IPS-NIHi7 (cell line): ENCODE results near the gene RGS14.

Experiments used
- DNase-seq: peaks from one replicate; pipeline ENCODE4 v3.0.0; 2012; ENCODE audit warnings: mixed read lengths; ENCODE audit errors: extremely low spot score

RGS14 gene

DNA sequence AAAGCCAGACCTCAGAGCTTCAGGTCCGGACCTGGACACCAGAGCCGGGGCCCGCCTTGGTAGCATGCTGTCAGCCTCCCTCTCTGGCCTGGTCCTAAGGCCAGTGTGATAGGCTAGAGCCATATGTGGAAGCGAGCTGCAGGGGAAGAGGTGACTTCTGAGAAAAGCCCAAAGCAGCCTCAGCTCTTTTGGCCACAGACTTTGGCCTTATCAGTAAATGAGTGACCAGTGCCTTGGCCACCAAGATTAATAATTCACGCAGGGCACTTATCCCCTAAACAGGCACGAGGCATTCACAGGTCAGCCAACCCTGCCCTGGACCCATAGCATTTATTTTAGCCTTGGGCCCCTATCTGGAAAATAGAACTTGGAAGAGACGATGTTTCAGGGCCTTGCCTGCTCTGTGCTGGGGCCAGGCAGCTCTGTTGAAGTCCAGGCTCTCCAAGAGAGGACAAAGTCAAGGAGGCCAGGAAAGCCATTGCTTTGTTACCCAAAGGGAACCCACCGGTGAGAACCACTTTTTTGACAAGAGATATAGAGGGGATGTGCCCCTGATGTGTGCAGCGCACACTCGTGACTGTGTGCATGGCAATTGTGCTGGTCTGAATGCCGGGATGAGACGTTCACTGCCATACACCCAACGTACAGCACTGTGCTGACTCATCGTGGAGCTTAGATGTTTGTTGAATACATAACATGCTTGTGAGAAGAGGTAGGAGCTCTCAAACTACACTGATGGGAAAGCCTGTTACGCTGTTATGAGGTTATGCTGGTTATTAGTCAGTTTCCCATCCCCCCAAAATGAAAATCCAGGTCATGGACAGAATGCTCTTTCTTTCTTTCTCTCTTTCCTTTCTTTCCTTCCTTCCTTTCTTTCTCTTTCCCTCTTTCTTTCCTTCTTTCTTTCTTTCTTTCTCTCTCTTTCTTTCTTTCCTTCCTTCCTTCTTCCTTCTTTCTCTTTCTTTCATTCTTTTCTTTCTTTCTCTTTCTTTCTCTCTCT lies 21.5 kb downstream of the RGS14 start:
- no peak for DNase-seq

DNA sequence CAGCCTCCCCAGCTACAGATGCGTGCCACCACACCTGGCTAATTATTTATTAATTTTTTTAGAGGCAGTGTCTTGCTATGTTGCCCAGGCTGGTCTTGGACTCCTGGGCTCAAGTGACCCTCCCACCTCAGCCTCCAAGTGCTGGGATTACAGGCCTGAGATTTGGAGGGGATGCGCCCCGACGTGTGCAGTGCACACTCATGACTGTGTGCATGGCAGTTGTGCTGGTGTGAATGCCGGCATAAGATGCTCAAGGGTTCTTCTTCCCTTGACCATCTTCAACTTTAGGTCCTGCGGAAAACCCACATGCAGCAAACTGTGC lies 23.0 kb downstream of the RGS14 start:
- no peak for DNase-seq

- DNase-seq = peak; percentile 62
Measured at GRCh38 chr5:177382423-177383029, 24.8 kb downstream of the RGS14 start.

- no peak for DNase-seq
Measured at GRCh38 chr5:177383181-177383580, 25.5 kb downstream of the RGS14 start.

- DNase-seq = no peak
Measured at GRCh38 chr5:177384134-177384533, 26.4 kb downstream of the RGS14 start, which contains the start of gene SLC34A1. Gene SLC34A1, plus strand, starts transcription at chr5:177384434. Its CDS starts 1,308 bp downstream, at chr5:177385742.

- no peak for DNase-seq
Measured at GRCh38 chr5:177385720-177386119, 28.0 kb downstream of the RGS14 start.

DNA sequence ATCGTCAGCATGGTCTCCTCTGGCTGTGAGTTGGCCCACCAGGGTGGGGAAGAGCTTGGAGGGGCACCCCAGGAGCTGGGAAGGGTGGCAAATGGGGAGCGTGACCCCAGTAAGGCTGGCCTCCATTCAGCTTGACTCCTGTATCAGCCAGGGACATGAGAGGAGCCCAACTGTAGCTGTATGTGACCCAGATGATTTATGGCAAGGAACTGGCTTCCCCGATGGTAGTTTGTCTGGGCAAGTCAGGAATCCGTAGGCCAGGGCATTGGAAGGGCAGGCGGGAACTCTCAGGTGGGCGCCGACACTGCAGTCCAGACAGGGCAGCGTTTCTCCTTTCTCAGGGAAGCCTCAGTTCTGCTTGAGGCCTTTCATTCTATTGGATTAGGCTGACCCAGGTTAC lies 28.8 kb downstream of the RGS14 start:
- DNase-seq = no peak

DNA sequence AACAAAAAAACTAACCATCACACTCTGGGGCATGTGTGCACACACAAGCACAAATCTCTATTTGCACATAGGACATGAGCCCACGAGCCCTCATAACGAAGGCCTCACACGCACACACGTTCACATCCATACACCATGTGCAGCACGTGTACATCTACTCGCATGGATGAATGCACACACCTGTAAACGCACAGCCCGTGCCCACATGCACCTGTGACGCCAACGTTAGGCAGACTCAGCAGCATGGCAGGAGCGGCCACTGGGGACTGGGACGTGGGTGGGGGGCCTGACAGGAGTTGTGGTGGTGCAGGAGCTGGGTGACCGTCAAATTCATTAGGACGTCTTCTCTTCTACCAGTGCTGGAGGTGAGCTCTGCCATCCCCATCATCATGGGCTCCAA lies 29.7 kb downstream of the RGS14 start:
- DNase-seq = no peak

DNA sequence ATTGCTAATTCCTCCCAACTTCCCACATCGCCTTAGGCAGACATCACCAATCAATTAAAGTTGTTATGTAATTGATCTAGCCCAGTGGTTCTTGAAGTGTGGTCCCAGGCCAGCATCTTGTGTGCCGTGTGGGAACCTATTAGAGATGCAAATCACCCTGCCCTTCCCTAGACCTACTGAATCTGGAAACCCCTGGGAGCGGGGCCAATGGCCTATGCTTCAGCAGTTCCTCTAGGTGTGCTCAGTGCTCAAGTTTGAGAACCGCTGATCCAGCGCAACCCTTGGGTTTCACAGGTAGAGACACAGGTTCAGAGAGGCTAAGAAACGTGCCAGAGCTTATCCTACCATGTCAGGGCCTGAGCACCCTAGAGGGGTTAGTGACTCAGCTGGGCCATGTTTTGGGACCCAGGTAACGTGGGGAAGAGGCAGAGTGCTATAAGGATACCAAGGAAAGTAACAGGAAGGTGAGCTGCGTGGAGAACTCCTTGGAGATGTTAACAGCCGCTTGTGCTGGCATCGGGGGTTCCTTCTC lies 30.9 kb downstream of the RGS14 start:
- no peak for DNase-seq

DNA sequence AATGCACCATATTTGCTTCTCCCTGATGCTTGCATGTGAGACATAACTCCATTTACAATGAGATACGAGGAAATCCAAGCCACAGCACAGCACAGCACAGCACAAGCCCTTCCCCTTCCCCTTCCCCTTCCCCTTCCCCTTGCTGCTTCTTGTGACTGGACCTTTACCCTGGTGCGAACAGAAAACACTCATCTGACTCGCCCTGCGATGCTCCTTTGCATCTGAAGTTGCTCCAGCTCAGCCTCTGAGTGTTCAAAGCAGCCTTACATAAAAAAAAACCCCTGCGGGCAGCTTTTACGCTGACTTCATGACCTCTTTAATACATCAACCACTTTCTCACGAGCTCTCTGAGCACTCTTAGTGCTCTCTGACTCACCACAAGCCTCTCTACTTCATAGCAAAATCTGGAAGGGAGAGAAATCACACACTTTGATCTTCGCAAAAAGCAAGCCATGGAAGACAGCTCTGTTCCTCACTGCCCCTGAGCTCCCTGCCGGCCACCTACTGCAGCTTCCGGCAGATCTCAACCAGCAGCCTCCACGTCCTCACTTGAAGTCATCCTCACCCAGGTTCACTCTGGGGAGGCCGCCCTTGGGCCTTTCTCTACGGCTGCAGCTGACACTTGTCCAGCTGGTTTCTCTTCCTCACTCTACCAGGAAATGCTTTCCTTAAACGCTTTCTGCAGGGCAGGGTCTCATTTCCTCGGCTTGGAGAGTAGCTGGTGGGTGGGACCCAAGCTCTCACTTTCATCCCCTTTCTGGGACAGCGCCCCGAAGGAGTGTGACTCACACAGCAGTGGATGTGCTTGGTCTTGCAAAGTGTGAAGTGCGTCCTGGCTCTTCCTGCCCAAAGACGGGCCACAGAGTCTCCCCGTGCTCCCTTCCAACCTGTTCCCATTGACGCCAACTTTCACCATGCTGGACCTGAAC lies 31.8 kb downstream of the RGS14 start:
- no peak for DNase-seq

DNA sequence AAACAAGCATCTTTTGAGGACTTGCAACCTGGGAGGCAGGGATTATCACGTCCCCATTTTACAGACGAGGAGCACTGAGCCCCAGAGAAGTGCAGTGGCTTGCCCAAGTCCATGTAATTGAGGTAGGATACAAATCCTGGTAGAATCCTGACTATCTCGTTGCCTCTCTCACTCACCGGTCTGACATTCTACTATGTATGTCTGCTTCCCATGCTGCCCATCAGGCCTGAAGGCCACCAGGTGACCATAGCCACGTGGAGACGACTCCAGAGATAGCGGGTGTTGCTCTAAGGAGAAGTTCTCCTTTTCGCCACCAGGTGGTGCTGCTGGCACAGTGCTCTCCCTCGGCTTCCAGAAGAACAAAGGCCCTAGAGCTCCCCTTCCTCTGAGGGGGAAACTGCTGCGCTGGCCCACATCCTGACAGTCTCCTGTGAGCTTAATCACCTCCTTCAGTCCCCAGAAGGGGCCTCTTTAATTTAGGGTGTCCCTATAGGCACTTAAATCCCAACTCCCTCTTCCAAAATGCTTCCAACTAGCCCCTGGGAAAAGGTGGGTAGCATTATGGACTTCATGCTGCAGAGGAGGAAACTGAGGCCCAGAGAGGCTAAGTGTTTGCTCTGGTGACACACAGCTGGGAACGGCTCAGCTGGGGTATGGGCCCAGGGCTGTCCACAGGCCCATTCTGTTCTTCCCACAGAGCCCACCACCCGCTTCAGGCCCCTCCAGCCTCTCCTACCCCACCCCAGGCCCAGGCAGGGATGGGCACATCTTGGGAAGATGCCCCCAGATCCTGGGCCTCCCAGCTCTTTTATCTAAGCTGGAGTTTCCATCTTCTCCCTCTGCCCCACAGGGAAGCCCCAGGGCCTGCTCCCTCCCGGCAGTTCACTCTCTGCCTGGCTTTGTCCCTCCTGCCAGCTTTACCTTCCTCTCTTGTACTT lies 32.9 kb downstream of the RGS14 start:
- peak; percentile 97 for DNase-seq

- DNase-seq = no peak
Measured at GRCh38 chr5:177392765-177393164, 35.0 kb downstream of the RGS14 start.

- no peak for DNase-seq
Measured at GRCh38 chr5:177393206-177393765, 35.6 kb downstream of the RGS14 start.

DNA sequence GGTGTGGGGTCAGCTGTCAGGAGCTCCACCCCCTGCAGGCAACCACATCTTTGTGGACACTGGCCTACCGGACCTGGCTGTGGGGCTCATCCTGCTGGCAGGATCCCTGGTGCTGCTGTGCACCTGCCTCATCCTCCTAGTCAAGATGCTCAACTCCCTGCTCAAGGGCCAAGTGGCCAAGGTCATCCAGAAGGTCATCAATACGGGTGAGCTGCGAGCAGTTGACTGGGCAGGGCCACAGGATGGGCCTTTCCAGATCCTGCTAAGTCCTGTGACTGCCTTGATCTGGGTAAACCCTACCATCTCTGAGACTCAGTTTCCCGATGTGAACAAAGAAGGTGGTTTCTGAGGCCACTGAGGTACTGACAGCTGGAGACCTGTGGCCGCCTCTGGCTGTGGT lies 36.3 kb downstream of the RGS14 start:
- no peak for DNase-seq

GRCh38 chr5:177396078-177396477 lies 38.4 kb downstream of the RGS14 start:
- DNase-seq = no peak

DNA sequence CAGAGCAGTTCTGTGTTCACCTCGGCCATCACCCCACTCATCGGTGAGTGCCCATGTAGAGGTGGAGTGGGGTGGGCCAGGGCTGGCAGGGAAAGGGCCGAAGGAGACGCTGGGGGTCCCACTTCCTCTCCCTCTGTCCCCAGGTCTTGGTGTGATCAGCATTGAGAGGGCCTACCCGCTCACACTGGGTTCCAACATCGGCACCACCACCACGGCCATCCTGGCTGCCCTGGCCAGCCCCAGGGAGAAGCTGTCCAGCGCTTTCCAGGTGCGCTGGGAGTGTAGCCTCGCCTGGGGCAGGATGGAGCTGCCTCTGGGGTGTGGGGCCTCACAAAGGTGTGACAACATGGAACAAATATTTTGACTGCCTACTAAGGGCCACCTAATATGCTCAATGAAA lies 39.1 kb downstream of the RGS14 start:
- DNase-seq = no peak

DNA sequence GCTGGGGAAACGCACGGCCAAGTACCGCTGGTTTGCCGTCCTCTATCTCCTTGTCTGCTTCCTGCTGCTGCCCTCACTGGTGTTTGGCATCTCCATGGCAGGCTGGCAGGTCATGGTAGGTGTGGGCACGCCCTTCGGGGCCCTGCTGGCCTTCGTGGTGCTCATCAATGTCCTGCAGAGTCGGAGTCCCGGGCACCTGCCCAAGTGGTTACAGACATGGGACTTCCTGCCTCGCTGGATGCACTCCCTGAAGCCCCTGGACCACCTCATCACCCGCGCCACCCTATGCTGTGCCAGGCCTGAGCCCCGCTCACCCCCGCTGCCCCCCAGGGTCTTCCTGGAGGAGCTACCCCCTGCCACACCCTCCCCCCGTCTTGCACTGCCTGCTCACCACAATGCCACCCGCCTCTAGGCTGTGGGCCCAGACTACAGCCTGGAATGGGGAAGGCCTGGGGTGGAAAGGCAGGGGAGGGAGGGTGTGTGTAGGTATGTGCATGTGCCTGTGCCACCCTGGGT lies 40.2 kb downstream of the RGS14 start:
- no peak for DNase-seq

- DNase-seq = peak; percentile 42
Measured at GRCh38 chr5:177399997-177400868, 42.5 kb downstream of the RGS14 start, which contains the start of gene PFN3. Gene PFN3, minus strand, starts transcription at chr5:177400661. Its CDS starts 85 bp downstream, at chr5:177400576.
